C4-2B (cell line): Measurements from ENCODE around the gene SOX12.
A peak's percentile ranks its signal among the peaks of the same experiment; 100 is the strongest.

Experiments used
- ZFX ChIP-seq: fragments of 450-650 bp; IDR thresholded peaks from 2 replicates; pipeline ENCODE4 v1.6.1; 2017
- TF ChIP-seq, protein P1 (sequence below): fragments of 450-650 bp; conservative IDR thresholded peaks from 2 replicates; pipeline ENCODE4 v1.5.1; 2017; ENCODE audit warnings: mild to moderate bottlenecking

DNA sequence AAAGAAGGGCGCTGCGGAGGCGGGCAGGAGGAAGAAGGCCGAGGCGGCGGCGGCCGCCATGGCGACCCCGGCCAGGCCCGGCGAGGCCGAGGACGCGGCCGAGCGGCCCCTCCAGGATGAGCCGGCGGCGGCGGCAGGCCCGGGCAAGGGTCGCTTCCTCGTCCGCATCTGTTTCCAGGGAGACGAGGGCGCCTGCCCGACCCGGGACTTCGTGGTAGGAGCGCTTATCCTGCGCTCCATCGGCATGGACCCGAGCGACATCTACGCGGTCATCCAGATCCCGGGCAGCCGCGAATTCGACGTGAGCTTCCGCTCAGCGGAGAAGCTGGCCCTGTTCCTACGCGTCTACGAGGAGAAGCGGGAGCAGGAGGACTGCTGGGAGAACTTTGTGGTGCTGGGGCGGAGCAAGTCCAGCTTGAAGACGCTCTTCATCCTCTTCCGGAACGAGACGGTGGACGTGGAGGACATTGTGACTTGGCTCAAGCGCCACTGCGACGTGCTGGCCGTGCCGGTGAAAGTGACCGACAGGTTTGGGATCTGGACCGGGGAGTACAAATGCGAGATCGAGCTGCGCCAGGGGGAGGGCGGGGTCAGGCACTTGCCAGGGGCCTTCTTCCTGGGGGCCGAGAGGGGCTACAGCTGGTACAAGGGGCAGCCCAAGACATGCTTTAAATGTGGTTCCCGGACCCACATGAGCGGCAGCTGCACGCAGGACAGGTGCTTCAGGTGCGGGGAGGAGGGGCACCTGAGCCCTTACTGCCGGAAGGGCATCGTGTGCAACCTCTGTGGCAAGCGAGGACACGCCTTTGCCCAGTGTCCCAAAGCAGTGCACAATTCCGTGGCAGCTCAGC lies 27.2 kb upstream of the SOX12 start:
- TF ChIP-seq, protein P1, sequence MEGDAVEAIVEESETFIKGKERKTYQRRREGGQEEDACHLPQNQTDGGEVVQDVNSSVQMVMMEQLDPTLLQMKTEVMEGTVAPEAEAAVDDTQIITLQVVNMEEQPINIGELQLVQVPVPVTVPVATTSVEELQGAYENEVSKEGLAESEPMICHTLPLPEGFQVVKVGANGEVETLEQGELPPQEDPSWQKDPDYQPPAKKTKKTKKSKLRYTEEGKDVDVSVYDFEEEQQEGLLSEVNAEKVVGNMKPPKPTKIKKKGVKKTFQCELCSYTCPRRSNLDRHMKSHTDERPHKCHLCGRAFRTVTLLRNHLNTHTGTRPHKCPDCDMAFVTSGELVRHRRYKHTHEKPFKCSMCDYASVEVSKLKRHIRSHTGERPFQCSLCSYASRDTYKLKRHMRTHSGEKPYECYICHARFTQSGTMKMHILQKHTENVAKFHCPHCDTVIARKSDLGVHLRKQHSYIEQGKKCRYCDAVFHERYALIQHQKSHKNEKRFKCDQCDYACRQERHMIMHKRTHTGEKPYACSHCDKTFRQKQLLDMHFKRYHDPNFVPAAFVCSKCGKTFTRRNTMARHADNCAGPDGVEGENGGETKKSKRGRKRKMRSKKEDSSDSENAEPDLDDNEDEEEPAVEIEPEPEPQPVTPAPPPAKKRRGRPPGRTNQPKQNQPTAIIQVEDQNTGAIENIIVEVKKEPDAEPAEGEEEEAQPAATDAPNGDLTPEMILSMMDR: no peak
- TF ChIP-seq ZFX: peak; percentile 97
